PC-9 (cell line): Measurements from ENCODE around the gene SECTM1. TPM values are rescaled to one million over a fixed set of nuclear protein-coding genes. Genes with fewer than 3 reads are reported as not detected.

ENCODE experiments used
- BruUV-seq: library from RNA; stranded (reverse); fragments of 400-500 nt; replicated peaks from 2 replicates; lab custom pipeline; 2021; lab: Mats Ljungman, UMichigan
- CTCF ChIA-PET: fragments of 300-600 bp; sonication (Branson Sonifier 250); formaldehyde crosslinking; loops from one replicate; lab custom pipeline; 2022; ENCODE audit warnings: antibody characterized with exemption; lab: Charles Lee
- POLR2A ChIA-PET: fragments of 300-600 bp; sonication (Branson Sonifier 250); formaldehyde crosslinking; loops from one replicate; lab custom pipeline; 2022; ENCODE audit warnings: antibody characterized with exemption; ENCODE audit not compliant: unreplicated experiment; lab: Charles Lee
- DNase-seq, 2 experiments: peaks; one replicate each; pipeline versions ENCODE4 v3.0.0 to v3.0.0-alpha.2; 2015 to 2022; ENCODE audit warnings: mixed read lengths in 1 of 2
- H2AFZ ChIP-seq: fragments of 200-600 bp; sonication (generic); 2 replicates; pipeline ENCODE4 v1.8.1; 2017; ENCODE audit warnings: antibody characterized with exemption
- H3F3A ChIP-seq: fragments of 200-600 bp; sonication (generic); 2 replicates; pipeline ENCODE4 v1.8.1; 2017; ENCODE audit warnings: antibody characterized with exemption, mild to moderate bottlenecking, low read depth; ENCODE audit not compliant: insufficient read depth
- H3K27ac ChIP-seq: fragments of 200-600 bp; sonication (generic); 2 replicates; pipeline ENCODE4 v1.6.1; 2016; ENCODE audit warnings: mixed run types
- H3K27me3 ChIP-seq: fragments of 200-600 bp; sonication (generic); 2 replicates; pipeline ENCODE4 v1.6.1; 2016; ENCODE audit warnings: low read depth, mixed run types; ENCODE audit not compliant: insufficient read depth
- H3K36me3 ChIP-seq: fragments of 200-600 bp; sonication (generic); 2 replicates; pipeline ENCODE4 v1.6.1; 2016; ENCODE audit warnings: low read depth, mixed run types
- H3K4me1 ChIP-seq: fragments of 200-600 bp; sonication (generic); replicated peaks from 2 replicates; pipeline ENCODE4 v1.6.1; 2016; ENCODE audit warnings: mixed run types; ENCODE audit not compliant: insufficient read depth
- H3K4me2 ChIP-seq: fragments of 200-600 bp; sonication (generic); 2 replicates; pipeline ENCODE4 v1.6.1; 2017; ENCODE audit warnings: mixed run types
- H3K4me3 ChIP-seq: fragments of 200-600 bp; sonication (generic); 2 replicates; pipeline ENCODE4 v1.6.1; 2016; ENCODE audit warnings: mixed run types
- H3K79me2 ChIP-seq: fragments of 200-600 bp; sonication (generic); 2 replicates; pipeline ENCODE4 v1.6.1; 2017; ENCODE audit warnings: low read depth, mixed run types
- H3K9me2 ChIP-seq: fragments of 200-600 bp; sonication (generic); 2 replicates; pipeline ENCODE4 v1.8.1; 2017; ENCODE audit warnings: mild to moderate bottlenecking; ENCODE audit not compliant: insufficient read depth
- H3K9me3 ChIP-seq: fragments of 200-600 bp; sonication (generic); 2 replicates; pipeline ENCODE4 v1.8.1; 2016; ENCODE audit warnings: low read depth; ENCODE audit not compliant: insufficient read depth
- H4K20me1 ChIP-seq: fragments of 200-600 bp; sonication (generic); 2 replicates; pipeline ENCODE4 v1.8.1; 2017; ENCODE audit not compliant: insufficient read depth
- EZH2 ChIP-seq: fragments of 200-600 bp; sonication (generic); IDR thresholded peaks from 2 replicates; pipeline ENCODE4 v1.8.0; 2017; ENCODE audit warnings: antibody characterized with exemption, low read depth
- intact Hi-C: fragments of 100-400 bp; cut with micrococcal nuclease; formaldehyde crosslinking; loops from one replicate; pipeline ENCODE4 v1.10.0; 2022; ENCODE audit not compliant: unreplicated experiment
- total RNA-seq: library from RNA; stranded (reverse); gene quantifications from 2 replicates; pipeline ENCODE4 v1.2.3, GENCODE V29; 2021
- TF ChIP-seq, protein P1 (sequence below): fragments of 200-600 bp; sonication (generic); conservative IDR thresholded peaks from 2 replicates; pipeline ENCODE4 v1.6.1; 2017; ENCODE audit warnings: mixed run types, antibody characterized with exemption, mild to moderate bottlenecking, moderate library complexity

Gene SECTM1
- total RNA-seq, 1 experiment from 2014 or later: 3.6 TPM

DNA sequence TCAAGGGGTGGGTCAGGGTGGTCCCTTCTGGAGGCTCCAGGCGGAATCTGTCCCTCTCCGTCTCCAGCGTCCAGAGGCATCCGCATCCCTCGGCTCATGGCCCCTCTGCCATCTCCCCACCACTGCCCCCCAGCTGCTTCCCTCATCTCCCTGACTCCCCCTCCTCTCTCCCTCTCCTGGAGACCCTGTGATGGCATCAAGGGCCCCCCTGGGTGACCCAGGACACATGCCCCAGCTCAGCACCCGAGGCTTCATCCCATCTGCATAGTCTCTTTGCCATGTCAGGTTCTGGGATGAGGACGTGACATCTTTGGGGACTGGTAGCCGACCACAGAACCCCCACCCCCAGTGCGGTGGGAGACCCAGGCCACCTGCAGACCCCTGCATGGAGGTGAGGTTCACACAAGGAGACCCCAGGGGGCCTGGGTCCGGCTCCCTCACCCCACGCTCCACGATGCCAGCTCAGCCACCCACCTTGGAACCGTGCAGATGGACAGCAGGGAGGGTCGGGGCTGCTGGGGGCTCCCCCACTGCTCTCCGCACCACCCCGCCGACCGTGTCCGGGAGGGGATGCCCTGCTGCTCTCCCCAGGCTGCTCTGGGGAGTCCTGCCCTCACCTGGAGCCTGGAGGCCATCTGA is 3.8 kb downstream of the SECTM1 start:
- BruUV-seq: no TSS peak
- H3K79me2 ChIP-seq: no peaks in the 10 kb centered on the region
- H3K9me2 ChIP-seq: no peaks in the 10 kb centered on the region
- H3K9me3 ChIP-seq: no peaks in the 10 kb centered on the region
- H3F3A ChIP-seq: no peaks in the 10 kb centered on the region
- no peak for DNase-seq
- CTCF ChIA-PET: no interaction called here
- POLR2A ChIA-PET: interaction anchor here (0.8 kb wide), 1 partner anchor 124 kb away, joined by 10 read pairs; no protein-coding TSS in a partner anchor
- H3K4me3 ChIP-seq: no peak overlapping the region
- no peak overlapping the region for H3K27ac ChIP-seq
- no peaks in the 10 kb centered on the region for H3K36me3 ChIP-seq
- no peaks in the 10 kb centered on the region for H3K27me3 ChIP-seq
- H2AFZ ChIP-seq: no peak overlapping the region
- no peak for TF ChIP-seq EZH2
- TF ChIP-seq, protein P1, sequence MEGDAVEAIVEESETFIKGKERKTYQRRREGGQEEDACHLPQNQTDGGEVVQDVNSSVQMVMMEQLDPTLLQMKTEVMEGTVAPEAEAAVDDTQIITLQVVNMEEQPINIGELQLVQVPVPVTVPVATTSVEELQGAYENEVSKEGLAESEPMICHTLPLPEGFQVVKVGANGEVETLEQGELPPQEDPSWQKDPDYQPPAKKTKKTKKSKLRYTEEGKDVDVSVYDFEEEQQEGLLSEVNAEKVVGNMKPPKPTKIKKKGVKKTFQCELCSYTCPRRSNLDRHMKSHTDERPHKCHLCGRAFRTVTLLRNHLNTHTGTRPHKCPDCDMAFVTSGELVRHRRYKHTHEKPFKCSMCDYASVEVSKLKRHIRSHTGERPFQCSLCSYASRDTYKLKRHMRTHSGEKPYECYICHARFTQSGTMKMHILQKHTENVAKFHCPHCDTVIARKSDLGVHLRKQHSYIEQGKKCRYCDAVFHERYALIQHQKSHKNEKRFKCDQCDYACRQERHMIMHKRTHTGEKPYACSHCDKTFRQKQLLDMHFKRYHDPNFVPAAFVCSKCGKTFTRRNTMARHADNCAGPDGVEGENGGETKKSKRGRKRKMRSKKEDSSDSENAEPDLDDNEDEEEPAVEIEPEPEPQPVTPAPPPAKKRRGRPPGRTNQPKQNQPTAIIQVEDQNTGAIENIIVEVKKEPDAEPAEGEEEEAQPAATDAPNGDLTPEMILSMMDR: no peak
- no peaks in the 10 kb centered on the region for H4K20me1 ChIP-seq
- intact Hi-C loops: loop anchor here (5.0 to 10.0 kb wide), 3 partner anchors 45 to 225 kb away; no protein-coding TSS in a partner anchor
- no peak overlapping the region for H3K4me2 ChIP-seq
- H3K4me1 ChIP-seq: no peaks in the 10 kb centered on the region; the same call in 1 of the 2 replicates

DNA sequence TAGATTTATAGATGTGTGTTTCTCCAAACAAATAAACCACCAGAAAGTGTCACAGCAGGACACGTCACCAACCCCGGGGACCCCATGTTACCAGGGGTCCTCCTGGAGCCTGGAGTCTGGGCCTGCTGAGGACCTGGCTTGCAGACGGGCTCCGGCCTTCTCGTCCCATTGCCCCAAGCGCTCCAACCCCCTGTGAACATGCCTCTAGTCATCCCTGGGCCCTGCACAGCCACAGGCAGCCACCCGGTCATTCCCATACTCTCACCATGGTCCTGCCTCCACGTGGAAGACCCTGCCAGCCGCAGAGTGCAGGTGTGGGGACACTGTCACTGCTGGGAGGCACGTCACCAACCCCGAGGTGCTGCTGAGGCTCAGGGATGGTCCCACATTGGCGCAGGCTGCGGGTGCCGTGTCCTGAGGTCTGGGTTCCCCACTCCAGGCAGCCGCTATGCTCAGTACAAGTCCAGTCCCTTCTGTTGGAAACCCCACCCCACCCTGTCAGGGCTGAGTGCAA is 4.5 kb downstream of the SECTM1 start:
- H3K27ac ChIP-seq: no peak overlapping the region
- H3K4me3 ChIP-seq: no peak overlapping the region
- H3K36me3 ChIP-seq: no peaks in the 10 kb centered on the region
- ChIA-PET CTCF (no interaction called here), POLR2A (no interaction called here)
- H4K20me1 ChIP-seq: no peaks in the 10 kb centered on the region
- H3K9me2 ChIP-seq: no peaks in the 10 kb centered on the region
- TF ChIP-seq, protein P1: no peak
- TF ChIP-seq EZH2: no peak
- DNase-seq: no peak
- BruUV-seq: no TSS peak
- no peaks in the 10 kb centered on the region for H3K79me2 ChIP-seq
- no peaks in the 10 kb centered on the region for H3K4me1 ChIP-seq
- no peak overlapping the region for H2AFZ ChIP-seq
- H3K9me3 ChIP-seq: no peaks in the 10 kb centered on the region
- no peaks in the 10 kb centered on the region for H3K27me3 ChIP-seq
- no peaks in the 10 kb centered on the region for H3F3A ChIP-seq
- intact Hi-C loops: no loop called here
- no peak overlapping the region for H3K4me2 ChIP-seq

DNA sequence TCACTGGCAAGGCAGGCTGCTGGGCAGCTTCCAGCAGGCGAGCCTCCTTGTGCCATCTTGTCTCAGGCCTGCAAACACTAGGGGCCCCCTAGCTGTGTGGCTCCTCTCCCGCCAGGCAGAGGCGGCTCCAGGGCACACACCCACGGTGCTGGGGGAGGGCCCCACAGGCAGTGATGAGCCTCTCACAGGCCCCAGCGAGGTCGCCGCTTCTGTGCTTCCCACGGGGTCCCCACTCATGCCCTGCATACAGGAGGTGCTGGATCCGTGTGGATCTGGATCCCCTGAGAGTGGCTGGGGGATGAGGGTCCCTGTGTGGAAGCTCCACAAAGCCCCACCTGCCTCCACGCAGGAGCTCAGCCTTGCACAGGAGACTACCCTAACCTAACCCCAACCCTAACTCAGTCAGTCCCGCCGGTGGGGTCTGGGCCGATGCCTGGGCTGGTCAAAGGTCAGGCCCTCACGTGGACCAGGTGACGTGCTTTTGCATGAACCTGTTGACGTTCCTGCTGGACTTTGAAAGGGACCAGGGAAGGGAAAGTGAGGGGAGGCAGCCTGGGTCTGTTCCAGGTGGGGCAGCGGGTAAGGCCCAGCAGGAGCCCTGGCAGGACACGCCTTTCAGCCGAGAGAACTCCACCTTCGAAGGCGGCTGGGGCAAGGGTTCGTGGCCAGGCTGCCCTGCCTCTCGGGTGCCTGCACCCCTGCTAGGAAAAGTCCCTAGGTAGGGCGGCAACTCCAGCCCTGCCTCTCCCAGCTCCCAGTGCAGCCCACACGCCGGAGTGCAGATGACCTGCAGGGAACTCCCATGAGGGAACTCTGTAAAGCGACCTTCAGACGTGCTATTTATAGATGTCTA is 5.2 kb downstream of the SECTM1 start:
- Histone ChIP-seq H2AFZ (no peak overlapping the region), H3K9me2 (no peaks in the 10 kb centered on the region), H4K20me1 (no peaks in the 10 kb centered on the region), H3K36me3 (no peaks in the 10 kb centered on the region), H3F3A (no peaks in the 10 kb centered on the region), H3K9me3 (no peaks in the 10 kb centered on the region), H3K4me3 (no peak overlapping the region), H3K79me2 (no peaks in the 10 kb centered on the region), H3K4me2 (no peak overlapping the region), H3K27me3 (no peaks in the 10 kb centered on the region), H3K27ac (no peak overlapping the region), H3K4me1 (no peaks in the 10 kb centered on the region)
- no TSS peak for BruUV-seq
- TF ChIP-seq, protein P1: no peak
- no peak for TF ChIP-seq EZH2
- intact Hi-C loops: no loop called here
- CTCF ChIA-PET: no interaction called here
- POLR2A ChIA-PET: no interaction called here
- no peak for DNase-seq
